HG03039 (cell line): ENCODE results near the gene SCNN1B.
"Not testable (repeated sequence)": the region's sequence is repeated elsewhere in the genome, so short reads cannot be mapped to it uniquely, and the experiment has no call there.

Experiments used
- ATAC-seq: cut with Tn5 transposase; IDR thresholded peaks from one replicate; pipeline ENCODE4 v1.9.1; 2021; ENCODE audit warnings: mild to moderate bottlenecking, moderate library complexity; ENCODE audit not compliant: unreplicated experiment

The SCNN1B gene

DNA sequence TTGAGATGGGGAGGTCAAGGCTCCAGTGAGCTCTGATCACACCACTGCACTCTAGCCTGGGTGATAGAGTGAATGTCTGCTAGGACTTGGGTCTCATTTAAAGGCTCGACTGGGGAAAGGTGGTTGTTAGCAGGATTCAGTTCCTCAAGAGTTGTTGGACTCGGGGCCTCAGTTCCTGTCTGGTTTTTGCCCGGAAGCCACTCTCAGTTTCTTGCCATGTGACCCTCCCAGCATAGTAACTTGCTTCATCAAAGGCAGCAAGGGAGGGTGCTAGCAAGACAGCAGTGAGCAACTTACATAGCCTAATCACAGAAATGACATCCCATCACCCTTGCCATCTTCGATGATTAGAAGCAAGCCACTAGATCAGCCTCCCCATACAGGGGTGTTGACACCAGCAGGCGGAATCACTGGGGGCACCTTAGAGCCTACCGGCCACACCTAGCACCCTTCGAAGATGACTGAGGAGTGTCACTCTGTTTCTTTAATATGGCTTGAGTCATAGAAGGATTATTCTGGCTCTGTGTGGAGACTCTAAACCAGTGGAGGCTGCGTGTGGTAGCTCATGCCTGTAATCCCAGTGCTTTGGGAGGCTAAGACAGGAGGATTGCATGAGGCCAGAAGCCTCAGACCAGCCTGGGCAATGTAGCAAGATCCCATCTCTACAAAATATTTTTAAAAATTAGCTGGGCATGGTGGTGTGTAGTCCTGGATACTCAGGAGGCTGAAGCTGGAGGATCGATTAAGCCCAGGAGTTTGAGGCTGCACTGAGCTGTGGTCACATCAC is 13.2 kb upstream of the SCNN1B start:
- ATAC-seq = no peak

DNA sequence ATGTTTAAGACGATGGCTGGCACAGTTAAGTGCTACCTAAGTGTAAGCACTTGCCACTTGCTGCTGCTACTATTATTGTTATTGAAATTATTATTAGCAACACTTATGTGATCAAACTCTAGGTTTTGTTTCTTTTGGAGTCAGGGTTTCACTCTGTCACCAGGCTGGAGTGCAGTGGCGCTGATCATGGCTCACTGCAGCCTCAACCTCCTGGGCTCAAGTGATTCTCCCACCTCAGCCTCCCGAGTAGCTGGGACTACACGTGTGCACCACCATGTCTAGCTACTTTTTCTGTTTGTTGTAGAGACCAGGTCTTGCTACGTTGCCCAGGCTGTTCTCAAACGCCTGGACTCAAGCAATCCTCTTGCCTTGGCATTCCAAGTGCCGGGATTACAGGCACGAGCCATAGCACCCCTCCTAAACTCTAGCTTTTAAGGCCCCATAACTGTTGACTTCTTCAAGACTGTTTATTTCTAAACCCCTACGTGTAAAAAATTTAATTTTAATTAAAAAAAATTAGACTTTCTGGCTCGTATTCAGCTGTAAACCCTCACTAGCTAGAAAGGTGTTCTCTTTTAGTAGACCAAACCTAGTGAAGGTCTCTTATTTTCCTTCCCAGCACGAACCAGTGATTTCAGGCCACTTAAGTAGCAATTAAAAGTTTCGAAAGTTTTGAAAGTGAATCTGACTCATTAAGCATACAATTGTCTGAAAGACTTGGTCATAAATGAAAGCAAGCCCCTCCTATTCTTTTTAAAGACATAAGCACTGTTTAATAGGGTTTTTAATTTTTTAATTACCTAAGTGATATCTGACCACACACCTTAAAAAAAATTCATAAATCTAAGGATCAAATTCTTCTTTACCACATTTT is 11.7 kb upstream of the SCNN1B start:
- no peak for ATAC-seq

DNA sequence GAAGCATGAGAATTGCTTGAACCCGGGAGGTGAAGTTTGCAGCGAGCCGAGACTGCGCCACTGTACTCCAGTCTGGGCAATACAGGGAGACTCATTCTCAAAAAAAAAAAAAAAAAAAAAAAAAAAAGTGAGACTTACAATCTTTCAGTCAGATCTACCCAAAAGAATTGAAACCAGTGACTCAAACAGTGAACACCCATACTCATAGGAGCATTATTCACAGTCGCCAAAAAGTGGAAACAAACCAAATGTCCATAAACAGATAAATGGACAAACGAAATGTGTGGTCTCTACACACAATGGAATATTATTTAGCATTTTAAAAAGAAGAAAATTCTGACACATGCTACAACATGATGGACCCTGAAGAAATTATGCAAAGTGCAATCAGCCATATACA is 9.1 kb upstream of the SCNN1B start:
- no peak for ATAC-seq

DNA sequence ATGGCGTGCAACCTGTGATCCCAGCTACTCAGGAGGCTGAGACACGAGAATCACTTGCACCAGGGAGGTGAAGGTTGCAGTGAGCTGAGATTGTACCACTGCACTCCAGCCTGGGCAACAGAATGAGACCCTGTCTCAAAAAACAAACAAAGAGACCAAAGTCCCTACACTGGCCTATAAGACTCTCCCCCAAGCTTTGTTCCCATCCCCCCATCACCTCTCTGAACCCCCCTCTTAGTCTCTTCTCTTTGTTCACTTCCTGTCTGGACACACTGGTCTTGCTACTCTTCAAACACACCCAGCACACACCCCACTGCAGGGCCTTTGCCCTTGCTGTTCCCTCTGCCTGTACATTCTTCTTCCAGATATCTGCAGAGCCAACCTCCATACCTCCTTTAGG is 7.8 kb upstream of the SCNN1B start:
- no peak for ATAC-seq

DNA sequence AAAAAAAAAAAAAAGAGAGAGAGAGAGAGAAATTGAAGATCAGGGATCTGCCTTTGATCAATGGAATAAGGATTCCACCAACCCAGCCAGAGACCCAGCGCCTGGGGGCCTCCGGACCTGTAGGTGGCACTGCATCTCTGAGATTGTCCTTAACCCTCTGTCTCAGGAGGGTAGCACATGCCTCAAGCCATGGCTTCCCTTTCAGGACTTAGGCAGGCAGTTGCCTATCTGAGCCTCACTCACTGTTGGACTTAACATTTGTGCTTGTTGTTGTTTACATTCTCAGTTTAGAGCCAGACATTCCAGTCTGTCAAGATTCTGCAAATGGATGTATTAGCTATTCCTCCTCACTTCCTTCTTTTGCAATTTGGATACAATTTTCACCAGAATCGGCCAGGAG is 5.1 kb upstream of the SCNN1B start:
- no peak for ATAC-seq

DNA sequence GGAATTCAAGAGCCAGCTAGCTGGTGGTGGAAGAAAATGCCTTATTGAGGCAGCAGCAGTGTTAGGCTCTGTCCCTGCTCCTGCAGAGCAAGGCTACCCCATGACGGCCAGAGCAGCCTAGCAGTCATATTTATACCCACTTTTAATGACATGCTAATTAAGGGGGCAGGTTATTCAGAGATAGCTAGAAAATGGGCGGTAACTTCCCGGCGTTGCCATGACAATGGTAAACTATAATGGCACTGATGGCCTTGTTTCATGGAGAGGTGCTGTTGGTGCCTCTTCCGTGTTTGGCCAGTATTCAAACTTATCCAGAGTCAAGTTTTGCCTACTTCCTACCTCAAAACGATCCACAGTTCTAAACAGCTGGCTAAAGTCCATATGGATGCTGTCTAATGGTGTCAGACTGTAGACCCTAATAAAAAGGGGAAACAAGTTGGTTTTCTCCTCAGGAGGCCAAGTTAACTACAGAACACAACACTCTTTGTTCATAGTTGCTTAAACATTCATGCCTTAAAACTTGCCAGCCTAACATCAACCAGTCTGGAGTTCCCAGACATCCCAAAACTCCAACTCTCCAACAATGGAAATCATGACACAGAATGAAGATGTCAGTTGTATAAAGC is 3.7 kb upstream of the SCNN1B start:
- ATAC-seq = no peak

DNA sequence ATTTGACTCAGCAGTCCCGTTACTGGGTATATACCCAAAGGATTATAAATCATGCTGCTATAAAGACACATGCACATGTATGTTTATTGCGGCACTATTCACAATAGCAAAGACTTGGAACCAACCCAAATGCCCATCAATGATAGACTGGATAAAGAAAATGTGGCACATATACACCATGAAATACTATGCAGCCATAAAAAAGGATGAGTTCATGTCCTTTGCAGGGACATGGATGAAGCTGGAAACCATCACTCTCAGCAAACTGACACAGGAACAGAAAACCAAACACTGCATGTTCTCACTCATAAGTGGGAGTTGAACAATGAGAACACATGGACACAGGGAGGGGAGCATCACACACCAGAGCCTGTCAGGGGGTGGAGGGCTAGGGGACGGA is 2.3 kb upstream of the SCNN1B start:
- not testable (repeated sequence) for ATAC-seq

DNA sequence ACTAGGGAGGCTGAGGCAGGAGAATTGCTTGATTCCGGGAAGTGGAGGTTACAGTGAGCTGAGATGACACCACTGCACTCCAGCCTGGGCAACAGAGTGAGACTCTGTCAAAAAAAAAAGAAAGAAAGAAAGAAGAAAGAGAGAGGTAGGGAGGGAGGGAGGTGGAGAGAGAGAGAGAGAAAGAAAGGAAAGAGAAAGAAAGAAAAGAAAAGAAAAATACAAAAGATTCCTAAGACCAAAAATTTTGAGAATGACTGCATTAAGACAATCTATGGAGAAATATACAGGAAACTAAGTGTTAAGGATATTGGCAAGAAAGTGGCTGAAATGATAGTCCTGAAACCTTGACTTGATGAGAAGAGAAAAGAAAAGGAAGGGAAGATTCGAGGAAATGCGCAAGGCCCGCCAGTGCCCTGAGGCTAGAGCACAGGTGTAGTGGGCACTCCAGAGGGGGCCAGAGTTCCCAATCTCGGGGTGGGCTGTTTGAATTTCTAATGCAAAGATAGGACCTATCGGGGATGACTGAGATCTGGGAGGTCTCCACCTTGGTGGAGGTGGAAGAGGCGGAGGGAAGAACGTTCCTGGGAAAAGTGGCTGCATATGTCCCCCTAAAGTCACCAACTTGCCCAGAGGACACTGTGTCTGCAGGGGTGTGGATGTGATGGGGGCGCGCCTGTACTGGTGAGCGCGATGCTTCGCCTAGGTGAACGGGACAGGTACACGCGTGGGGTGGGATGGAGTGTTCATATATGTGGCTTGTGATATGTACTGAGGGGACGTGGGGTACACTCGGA is 654 bp upstream of the SCNN1B start:
- ATAC-seq = no peak

DNA sequence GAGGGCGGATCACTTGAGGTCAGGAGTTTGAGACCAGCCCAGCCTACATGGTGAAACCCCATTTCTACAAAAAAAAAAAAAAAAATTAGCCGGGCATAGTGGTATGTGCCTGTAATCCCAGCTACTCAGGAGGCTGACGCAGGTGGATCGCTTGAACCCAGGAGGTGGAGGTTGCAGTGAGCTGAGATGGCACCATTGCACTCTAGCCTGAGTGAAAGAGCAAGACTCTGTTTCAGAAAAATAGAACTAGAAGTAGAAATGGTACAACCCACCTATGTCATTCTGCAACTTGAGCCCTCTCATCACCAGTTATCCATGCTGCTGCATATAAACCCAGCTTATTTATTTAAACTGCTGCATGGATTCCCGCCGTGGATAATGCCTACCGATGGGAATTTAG is 1.6 kb downstream of the SCNN1B start:
- ATAC-seq = no peak

DNA sequence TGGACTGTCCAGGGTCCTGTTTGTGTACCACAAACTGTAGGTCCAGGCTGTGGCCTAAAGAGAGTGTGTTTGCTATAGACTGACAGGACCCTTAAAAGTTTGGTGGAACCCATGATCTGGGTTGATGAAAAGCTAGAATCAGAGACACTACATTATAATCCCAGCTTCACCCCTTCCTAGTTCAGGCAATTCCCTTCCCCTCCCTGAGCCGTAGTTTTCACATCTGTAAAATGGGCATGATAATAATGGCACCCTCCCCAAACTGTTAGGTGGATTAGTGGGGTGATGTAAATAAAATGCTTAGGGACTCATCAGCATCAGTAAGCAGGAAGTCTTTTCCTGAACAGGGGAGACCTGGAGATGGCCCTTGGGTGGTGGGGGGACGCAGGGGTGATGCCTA is 2.5 kb downstream of the SCNN1B start:
- ATAC-seq = no peak

DNA sequence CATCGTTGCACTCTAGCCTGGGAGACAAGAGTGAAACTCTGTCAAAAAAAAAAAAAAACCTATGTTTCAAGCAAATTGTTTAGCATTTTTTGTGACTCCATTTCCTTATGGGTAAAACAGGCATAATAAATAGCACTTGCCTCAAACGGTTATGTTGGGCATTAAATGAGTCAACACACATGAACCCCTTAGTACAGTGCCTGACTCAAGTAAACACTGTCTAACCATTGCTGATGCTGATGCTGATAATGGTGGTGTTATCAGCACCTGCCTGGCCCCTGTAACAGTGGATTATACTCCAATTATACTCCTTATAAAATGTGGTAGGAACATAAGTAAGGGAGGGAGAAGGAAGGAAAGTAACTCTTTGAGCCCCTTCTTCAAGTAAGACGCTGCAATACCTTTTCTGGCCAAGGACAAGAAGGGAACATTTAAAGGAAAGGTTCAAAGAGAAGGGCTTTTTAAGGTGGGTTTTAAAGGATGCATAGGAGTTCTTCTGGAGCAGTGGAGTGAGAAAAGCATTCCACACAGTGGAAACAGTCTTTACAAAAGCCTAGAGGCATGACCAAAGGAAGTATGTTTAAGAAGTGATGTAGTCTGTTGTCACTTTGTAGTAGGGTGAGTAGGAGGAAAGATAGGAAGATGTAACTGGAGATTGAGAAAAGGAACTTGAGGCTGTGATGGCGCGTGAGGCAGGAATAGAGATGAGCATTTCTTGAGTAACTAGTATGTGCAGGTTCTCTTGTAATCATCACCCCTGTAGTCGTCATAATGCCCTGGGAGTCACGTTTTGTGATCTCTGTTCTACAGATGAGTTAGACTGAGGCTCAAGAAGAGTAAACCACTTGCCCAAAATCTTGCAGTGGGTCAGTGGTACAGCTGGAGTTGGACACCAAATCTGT is 4.3 kb downstream of the SCNN1B start:
- no peak for ATAC-seq

DNA sequence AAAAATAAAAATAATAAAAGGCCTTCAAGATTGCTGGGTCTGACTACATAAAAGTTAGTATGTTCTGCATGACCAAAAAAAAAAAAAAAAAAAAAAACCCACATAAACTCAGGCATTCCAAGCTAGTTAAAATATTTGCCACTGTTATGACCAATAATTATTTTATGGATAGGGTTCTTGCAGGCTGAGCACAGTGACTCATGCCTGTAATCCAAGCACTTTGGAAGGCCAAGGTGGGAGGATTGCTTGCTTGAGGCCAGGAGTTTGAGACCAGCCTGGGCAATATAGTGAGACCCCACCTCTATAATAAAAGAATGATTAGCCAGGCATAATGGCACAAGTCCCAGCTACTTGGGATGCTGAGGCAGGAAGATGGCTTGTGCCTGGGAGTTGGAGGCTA is 8.1 kb downstream of the SCNN1B start:
- ATAC-seq = no peak

DNA sequence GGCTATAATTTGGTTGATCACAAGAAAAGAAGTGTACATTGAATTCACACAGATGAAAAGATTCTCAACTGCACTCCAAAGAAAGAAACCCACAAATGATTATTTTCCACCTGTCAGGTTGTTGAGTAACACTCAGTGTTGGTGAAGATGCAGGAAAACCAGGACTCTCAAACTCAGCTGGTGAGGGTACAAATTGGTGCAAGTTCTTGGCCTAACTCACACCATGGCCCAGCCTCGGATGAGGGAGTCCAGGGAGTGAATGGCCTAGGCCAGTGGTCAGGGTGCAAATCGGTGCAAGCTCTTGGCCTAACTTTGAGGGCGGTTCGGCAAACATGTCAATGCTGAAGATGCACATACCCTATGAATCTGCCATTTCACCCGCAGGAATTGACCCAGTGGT is 8.6 kb downstream of the SCNN1B start:
- ATAC-seq = no peak

DNA sequence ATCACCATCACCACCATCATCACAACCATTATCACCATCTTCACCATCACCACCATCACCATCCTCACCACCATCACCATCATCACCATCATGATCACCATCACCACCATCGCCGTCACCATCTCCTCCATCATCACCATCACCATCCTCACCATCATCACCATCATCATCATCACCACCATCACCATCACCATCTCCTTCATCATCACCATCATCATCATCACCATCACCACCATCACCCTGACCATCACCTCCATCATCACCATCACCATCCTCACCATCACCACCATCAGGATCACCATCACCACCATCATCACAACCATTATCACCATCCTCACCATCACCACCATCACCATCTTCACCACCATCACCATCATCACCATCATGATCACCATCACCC is 14.1 kb downstream of the SCNN1B start:
- no peak for ATAC-seq

DNA sequence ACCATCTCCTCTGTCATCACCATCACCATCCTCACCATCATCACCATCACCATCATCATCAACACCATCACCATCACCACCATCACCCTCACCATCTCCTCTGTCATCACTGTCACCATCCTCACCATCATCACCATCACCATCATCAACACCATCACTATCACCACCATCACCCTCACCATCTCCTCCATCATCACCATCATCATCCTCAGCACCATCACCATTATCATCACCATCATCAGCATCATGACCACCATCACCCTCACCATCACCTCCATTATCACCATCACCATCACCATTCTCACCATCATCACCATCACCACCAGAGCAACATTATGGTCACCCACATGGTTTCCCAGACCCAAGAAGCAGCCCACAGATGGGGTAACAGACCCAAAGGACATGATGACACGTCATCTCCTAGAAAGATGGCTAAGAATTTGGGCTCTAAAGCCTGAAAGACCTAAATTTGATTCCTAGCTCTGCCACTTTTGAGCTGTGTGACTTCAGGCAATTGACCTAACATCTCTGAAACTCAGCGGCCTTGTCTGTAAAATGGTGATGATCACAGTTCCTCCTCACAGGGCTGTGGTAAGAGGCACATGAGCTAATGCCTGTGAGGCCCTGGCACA is 14.6 kb downstream of the SCNN1B start:
- no peak for ATAC-seq

DNA sequence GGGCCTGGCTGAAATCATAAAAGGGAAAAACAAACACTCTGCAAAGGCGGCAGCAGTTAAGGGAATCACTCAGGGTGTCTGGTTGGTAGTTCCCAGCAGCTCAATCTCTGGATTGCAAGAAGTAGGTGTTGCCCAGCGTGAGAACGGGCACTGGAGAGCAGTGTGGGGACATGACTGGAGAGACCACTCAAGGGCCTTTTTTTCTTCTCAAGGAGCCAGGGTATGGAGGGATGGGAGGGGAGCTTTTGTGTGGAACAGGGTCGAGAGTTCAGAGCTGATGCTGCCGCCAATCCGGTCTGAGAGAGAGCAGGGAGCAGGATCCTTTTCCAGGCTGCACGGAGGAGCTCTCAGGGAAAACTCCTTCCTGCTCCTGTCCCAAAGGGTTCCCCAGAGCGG is 15.2 kb downstream of the SCNN1B start:
- ATAC-seq = no peak

DNA sequence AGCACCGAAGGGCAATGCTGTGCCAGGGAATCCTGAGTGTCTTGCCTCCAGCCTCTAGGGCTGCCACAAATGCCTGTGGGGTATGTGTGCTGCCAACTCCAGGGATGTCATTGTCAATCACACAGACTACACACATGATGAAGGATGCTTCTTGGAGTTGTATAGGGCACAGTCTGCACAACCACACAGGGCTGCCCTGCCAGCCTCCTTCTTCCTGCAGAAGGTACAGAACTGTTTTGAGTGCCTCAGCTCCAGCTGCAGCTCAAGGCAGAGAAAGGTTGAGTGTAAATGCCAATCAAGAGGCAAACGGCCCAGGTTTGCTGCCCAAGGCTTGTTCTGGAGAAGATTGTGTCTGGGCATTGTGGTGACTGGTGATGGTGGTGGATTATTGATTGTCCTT is 15.6 kb downstream of the SCNN1B start:
- ATAC-seq = no peak

DNA sequence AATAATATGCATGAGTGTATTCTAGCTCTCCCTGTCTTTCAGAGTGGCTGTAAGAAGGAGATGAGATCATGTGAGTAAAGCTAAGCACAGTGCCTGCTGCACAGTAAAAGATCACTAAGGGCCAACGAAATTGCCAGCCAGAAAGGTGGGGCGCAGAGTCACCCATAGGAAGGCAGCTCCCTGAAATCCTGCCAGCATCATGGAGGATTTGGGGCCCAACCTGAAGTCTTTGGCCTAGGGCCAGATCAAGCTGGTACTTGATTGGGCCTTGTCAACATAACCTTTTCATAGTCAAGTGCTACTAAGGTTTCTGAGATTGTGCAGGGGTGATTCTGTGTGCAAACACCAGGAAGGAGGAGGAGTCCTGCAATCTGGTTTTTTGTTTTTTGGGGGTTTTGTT is 16.5 kb downstream of the SCNN1B start:
- ATAC-seq = no peak

DNA sequence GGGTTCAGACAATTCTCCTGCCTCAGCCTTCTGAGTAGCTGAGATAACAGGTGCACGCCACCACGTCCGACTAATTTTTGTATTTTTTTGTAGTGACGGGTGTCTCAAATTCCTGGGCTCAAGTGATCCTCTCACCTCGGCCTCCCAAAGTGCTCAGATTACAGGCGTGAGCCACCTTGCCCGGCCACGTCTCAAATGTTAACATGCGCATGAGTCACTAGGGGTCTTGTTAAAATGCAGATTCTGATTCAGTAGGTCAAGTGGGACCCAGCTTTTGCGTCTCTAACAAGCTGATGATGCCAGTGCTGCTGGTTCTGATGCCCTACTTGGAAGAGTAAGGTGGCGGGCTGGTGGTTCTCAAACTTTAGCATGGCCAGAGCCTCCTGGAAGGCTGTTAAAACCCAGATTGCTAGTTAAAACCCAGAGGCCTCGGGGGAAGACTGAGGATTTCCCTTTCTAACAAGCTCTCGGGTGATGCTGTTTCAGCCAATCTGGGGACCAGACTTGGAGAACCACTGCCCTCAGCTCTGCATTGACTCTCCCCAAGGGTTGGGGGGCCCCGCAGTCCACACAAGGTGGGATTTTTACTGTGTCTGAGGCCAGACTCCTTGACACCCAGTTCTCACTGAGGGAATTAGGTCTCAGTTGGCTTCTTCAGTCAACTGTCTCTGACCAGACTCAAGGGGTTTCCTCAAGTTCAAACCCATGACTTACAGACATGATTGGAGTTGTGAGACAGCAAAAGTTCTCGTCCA is 17.9 kb downstream of the SCNN1B start:
- no peak for ATAC-seq
